ENCODE data around the gene LBX2.

LBX2 gene, protein sequence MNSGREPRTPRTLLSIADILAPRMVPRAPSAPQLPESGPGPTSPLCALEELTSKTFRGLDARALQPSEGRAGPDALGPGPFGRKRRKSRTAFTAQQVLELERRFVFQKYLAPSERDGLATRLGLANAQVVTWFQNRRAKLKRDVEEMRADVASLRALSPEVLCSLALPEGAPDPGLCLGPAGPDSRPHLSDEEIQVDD

DNA sequence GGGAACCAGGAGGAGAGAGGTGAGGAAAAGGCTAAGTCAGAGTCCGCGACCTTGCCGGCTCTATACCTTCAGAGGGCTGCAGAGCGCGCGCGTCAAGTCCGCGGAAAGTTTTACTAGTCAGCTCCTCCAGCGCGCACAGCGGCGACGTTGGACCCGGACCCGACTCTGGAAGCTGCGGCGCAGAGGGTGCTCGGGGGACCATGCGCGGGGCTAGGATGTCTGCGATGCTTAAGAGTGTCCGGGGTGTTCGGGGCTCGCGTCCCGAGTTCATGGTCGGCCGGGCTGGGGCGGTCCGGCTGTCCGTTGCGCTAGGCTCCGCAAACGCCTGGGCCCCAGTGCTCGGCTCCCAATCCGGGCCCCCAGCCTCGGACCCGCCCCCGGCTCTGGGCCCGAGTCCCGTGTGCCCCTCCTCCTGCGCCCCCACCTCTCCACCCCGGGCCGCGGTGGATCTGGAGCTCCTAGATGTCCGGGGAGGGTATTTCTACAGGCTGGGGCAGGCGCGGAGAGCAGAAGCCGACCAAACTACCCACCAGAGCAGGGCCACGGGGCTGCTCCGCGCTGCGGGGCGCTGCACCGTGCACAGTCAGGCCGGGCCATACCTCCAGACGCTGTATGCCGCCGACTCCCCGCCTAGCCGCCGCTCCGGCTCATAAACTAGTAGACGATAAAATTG is at the start of gene LBX2:
TSS of gene LBX2 (minus strand) at position 337 of the 673 bp plus-strand sequence. CDS start at position 271, 66 bp downstream.
- in situ Hi-C loops (cut with MboI; ENCODE audit: low sequenced_read_pairs) = no loop called here

DNA sequence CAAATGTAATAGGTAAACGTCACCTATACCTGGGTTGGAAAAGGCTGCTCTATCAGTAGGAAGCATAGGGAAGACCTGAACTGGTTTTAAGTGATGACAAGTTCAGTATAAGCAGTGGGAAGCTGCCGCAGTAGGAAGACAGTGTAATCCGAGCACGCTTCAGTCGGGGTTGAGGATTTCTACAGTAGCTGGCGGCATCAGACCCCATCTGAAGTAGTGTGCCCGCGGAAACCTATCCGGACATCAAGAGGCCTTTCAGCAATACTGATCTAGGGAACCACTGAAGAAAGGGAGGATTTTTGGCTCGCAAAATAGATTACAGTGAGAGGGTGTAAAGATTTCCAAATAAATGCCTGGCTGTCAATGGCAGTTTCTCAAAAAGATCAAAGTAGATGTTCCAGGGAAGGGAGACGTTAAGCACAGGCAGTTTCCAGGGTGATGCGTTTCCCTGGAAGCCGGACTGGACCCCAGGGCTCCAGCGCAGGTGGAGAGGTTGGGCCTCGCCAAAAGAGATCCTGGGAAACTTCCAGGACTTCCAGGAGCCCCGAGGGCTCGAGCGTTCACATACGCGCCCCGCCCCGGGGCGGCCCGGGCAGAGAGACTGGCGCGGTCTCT is 49.0 kb upstream of the LBX2 start:
- in situ Hi-C loops (cut with MboI; ENCODE audit: low sequenced_read_pairs) = no loop called here

DNA sequence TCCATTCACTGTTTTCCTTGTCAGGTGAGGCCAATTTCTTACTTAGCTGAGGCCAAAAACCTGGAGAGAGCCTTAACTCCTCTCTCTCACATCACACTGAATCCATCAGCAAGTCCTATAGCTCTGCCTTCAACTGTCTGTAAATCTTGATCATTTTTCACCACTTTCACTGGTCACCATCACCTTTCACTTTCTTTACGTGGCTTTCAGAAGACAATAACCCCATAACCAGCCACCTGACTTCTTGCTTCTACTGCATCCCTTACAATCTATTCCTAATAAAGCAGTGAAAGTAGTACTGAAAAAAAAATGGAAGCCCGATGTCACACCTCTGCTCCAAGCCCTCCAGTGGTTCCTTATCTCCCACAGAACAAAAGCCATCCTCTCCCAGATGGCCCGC is 46.6 kb upstream of the LBX2 start:
- in situ Hi-C loops (cut with MboI; ENCODE audit: low sequenced_read_pairs) = no loop called here

DNA sequence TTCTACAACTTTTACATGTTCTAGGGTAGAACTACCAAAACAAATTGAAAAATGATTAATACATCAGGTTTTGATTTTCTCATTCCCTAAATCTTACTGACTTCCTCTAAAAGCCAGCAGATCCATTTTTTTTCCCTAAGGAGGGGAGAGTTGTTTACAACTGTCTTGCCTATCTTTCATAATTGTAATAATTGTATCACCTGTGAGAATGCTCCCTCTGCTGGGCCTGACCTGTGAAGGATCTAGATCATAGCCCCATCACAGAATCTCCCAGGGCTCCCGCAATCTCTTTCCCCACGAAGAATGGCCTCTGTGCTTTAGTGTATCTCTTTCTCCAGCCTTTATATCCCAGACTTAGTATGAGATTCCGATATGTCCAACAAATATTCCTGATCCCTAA is 45.2 kb upstream of the LBX2 start:
- in situ Hi-C loops (cut with MboI; ENCODE audit: low sequenced_read_pairs) = no loop called here

DNA sequence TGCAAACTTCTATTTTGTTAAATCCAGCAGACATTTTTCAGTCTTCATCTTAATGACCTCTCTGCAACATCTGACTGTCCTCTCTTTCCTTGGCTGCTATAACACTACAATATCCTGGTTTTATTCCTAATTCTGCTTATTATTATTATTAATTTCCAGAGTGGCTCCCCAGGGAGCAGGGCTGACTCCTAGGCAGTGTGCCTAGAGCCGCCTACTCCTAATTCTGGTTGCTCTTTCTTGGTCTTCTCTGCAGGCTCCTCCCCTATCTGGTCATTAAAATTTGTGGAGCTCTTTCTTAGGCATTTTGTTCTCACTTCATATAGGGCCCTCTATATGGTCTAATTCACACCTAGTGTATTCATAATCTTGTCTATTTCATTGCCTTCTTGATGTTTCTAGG is 43.6 kb upstream of the LBX2 start:
- in situ Hi-C loops (cut with MboI; ENCODE audit: low sequenced_read_pairs) = no loop called here

DNA sequence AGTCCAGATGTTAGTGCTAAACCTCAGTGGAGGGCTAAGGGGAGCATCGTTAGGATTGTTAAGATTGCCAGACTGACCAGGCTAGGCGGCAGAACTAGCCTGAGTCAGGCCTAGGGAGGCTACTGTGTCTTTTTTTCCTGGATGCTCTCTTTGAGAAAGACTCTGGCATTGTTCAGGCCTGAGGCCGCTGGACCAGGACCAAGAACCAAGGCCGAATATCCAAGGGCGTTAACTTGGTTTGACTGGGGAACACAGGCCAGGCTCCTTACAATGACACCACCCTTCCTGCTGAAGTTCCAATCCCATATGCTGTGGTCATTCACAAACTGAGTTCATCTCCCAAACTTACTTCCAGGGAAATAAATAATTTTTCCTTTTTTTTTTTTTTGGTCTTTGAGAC is 40.9 kb upstream of the LBX2 start:
- in situ Hi-C loops (cut with MboI; ENCODE audit: low sequenced_read_pairs) = no loop called here

DNA sequence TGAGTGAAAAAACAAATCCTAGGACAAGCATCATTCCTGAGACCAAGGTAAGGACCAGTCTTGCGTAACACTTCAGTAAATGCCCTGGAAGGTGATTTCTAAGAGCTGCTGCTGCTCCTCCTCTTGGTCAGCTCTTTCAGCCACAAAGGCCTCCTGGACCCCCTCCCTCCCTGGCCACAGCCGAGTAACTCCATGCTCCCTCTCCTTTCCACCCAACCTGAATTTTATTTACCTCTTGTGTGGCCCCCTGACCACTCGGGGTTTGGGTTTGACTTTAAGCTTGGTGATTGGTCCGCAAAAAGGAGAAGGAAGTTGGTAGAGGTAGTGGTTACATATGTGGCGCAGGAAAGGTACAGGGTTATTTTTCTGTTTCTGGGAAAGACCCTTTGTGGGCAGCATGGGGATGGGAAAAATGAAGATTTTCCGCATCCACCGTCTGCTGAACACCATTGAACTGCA is 39.5 kb upstream of the LBX2 start:
- in situ Hi-C loops (cut with MboI; ENCODE audit: low sequenced_read_pairs) = no loop called here

DNA sequence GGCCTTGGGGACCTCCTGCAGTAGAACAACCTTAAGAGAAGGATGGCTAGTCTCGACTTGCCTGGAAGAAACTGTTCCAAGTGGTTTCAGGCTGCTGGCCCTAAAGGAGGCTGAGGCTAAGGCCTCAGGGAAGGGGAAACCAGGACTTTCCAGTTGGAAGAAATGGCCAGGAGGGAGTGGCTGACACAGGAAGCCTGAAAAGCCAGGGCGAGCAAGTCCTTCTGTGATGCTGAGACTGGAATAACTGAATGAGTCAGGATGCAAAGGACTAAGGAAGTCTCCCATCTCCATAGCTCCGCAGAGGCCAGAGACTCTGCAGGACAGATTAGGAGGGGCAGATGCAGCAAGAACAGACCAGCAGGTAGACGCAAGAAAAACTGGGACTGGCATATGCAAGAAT is 37.7 kb upstream of the LBX2 start:
- in situ Hi-C loops (cut with MboI; ENCODE audit: low sequenced_read_pairs) = no loop called here

DNA sequence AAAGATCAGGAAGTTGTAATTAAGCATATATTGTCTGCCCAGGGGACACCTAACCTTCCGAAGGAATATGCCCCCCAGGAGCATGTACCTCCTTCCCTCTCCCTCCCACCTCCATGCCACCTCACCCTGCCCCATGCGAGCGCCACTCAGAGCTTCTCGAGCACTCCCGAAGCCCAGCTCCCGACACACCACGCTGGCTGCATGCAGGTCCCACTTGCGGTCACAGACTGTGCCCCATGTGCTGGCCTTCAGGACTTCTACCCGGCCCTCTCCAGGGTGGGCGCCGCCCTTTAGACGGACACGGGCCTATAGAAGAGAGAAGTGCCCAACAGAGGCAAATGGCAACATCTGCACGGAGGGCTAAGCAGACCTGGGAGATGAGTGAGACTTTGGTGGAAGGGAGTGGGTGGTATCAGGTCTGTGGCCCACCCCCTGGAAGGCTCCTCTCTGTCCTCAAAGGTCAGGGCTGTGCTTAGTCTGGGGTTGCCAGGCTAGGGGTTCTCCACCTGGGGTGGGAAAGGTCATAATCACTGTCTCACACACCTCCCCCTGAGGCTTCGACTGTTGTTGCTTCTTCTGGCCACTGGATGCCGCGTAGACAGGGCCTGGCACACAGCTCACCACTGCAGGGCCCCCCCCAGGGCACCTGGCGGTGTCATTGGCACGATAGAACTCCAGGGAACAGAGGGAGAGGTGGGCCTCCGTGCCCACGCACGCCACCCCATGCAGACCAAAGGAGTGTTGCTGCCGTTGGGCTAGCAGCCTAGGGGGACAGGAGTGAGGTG is 37.0 kb upstream of the LBX2 start:
- in situ Hi-C loops (cut with MboI; ENCODE audit: low sequenced_read_pairs) = no loop called here

DNA sequence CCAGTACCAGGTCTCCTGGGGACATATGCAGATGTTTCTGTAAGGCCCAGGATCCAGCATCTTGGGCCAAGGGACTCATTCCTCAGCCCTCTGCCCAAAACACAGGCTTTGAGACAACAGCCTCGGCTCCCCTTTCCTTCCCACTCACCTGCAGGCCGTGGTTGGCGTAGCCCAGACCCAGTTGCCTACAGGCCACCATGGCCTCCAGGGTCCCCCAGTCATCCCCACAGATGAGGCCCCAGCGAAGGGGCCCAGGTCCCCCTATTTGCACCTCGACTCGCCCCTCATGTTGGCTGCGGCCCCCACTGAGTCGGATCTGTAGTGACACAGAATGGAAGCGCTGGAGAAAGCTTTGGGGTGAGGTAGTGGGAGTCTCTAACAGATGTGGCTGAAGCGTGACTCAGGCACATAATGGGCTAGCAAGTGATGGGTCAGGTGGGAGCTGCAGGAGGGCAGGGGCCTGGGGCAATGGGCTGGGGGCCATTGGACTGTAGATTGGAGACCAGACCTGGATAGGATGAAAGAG is 36.1 kb upstream of the LBX2 start:
- in situ Hi-C loops (cut with MboI; ENCODE audit: low sequenced_read_pairs) = no loop called here

DNA sequence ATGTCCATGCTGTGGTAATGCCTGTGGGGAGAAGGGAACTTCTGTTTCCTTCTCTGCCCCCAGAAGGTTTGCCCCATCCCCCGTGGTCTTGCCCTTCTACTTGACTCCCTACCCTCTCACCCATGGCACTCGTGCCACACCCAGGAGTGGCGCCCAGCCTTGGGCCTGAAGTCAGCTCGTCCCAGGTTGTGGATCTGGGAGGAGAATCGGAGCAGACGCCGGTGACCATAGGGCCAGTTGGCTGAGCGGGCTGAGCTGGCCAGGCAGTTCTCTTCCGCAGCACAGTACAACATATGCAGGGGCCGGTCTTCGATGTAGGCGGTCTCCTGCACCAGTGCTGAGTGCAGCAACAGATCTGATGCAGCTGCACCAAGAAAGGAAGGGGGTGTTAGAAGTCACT is 35.0 kb upstream of the LBX2 start:
- in situ Hi-C loops (cut with MboI; ENCODE audit: low sequenced_read_pairs) = no loop called here

DNA sequence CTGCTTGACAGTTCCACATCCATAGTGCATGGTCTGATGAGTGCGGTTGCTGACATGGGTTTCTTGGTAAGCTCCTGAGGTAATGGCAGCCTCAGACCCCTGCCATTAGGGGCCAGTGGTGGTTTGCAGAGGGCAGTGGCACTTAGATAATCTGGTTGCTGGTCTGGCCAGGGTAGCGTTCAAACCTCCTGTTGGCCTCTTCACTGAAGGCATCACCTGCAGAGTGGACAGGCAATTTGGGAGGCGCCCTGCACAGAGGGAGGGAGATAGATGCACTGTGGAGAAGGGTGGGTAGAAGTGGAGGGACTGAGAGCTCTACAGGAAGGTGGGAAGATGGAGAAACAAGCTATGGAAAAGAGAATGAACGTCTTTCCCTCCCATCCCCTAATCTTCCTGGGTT is 34.1 kb upstream of the LBX2 start:
- in situ Hi-C loops (cut with MboI; ENCODE audit: low sequenced_read_pairs) = no loop called here

DNA sequence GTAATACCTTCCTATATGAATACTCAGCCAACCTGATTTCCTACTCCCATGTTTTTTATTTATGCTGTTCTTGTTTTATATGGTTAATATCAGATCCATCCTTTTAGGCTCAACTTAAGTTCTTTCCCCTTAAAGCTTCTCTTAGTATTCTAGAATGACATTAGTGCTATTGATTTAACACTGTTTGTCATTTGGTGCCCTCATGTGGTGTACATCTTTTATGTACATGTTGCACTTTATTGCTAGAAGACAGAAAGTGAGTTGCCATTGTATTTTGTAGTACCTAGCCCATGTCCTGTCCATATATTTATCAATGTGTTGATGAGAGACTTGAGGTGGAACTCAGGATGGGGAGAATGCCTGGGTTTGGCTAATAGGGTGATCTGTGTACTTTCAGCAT is 32.8 kb upstream of the LBX2 start:
- in situ Hi-C loops (cut with MboI; ENCODE audit: low sequenced_read_pairs) = no loop called here

DNA sequence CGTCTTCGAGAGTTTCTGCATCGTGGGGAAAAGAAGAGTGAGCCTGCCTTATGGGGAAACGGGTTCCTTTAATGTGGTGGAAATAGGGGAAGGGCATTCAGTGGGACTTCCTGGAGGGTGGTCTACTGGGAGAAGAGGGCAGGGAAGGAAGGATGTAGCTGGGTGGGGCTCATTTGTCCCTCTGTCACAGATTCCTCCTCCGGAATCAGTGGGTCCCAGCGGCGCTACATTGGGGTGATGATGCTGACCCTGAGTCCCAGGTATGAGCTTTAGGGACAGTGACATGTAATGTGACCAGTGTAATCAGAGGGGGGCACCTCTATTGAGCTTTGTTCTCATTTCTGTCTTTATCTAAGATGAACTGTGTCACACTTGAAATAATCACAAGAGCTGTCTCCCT is 32.3 kb upstream of the LBX2 start:
- in situ Hi-C loops (cut with MboI; ENCODE audit: low sequenced_read_pairs) = no loop called here

DNA sequence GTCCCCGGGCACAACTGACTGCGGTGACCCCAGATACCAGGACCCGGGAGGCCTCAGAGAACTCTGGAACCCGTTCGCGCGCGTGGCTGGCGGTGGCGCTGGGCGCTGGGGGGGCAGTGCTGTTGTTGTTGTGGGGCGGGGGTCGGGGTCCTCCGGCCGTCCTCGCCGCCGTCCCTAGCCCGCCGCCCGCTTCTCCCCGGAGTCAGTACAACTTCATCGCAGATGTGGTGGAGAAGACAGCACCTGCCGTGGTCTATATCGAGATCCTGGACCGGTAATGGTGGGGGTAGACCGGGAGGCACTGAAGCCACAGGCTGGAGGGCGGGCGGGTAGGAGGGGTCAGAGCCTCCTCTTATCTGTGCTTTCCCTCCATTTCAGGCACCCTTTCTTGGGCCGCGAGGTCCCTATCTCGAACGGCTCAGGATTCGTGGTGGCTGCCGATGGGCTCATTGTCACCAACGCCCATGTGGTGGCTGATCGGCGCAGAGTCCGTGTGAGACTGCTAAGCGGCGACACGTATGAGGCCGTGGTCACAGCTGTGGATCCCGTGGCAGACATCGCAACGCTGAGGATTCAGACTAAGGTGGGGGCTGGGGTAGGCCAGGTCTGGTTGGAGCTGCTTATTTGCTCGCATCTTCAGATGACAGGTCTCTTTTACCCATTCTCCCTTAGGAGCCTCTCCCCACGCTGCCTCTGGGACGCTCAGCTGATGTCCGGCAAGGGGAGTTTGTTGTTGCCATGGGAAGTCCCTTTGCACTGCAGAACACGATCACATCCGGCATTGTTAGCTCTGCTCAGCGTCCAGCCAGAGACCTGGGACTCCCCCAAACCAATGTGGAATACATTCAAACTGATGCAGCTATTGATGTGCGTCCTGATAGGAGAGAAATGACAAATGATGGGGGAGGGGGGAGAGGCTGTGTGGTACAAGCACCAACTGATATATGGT is 31.1 kb upstream of the LBX2 start:
- in situ Hi-C loops (cut with MboI; ENCODE audit: low sequenced_read_pairs) = no loop called here

DNA sequence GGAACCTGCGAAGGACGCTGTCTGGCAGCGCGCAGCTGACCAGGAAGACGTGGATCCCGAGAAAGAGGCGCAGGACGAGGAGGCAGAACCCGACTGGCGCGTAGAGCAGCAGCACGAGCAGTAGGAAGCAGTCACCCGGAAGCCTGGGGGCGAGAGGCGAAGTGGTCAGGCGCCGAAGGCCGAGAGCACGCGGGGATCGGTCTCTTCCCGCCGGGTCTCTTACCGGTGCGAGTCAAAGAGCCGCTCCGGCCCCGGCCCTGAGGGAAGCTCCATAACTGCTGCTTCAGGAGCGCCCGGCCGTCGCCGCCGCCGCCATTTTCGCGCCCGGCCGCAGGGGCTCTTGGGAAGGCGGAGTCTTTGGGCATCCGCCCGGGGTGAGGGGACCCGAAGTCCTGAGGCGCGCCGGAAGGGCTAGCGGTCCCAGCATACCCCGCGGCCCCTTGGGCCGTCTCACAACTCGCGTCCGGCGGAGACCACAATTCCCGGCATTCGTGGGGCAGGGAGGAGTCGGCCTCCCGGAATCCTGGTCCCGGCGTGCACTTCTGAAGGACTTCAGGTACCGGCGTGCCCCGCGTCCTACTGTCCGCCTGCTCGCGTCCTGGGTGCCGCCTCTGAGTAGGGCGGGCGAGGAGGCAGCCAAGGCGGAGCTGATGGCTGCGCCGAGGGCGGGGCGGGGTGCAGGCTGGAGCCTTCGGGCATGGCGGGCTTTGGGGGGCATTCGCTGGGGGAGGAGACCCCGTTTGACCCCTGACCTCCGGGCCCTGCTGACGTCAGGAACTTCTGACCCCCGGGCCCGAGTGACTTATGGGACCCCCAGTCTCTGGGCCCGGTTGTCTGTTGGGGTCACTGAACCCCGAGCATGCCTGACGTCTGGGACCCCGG is 30.2 kb upstream of the LBX2 start, which contains the start of the genes AUP1 and HTRA2:
TSS of gene AUP1 (minus strand) at position 350 of the 882 bp plus-strand sequence. CDS start at position 273, 77 bp downstream.
TSS of gene HTRA2 (plus strand) at position 577 of the 882 bp plus-strand sequence. CDS start at position 651, 74 bp downstream.
- in situ Hi-C loops (cut with MboI; ENCODE audit: low sequenced_read_pairs) = no loop called here

DNA sequence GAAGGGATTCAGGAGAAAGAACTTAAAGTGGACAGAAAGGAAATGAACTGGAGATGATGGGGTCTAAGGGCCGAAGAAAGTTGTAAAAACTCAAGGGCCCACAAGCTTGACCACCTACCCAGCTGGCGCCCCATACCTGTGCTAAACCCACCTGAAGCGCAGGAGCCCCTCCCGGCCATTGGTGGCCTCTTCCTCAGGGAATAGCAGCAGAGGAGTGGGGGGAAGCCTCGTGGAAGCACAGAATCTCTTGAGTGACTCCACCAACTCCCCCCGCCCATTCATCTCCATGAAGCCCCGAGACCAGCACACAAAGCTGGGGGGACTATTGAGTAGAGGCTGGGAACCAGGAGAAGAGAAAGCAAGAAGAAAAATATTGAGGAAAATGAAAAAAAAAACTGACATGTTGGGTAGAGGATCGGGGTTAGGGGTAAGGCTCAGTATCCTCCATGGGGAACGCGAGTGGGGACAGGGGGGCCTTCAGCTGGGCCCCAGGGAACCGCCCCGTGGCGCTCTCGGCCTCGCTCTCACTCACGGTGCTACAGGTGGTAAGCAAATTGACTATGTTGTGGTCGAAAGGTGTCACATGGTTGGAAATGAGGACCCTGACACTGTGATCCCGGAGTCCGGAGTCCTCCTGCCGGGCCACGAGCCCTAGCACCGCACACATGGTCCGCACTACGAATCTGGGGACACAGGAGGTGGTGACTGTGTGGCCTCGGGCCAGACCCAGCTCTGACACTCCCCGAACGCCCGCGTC is 29.4 kb upstream of the LBX2 start:
- in situ Hi-C loops (cut with MboI; ENCODE audit: low sequenced_read_pairs) = no loop called here

DNA sequence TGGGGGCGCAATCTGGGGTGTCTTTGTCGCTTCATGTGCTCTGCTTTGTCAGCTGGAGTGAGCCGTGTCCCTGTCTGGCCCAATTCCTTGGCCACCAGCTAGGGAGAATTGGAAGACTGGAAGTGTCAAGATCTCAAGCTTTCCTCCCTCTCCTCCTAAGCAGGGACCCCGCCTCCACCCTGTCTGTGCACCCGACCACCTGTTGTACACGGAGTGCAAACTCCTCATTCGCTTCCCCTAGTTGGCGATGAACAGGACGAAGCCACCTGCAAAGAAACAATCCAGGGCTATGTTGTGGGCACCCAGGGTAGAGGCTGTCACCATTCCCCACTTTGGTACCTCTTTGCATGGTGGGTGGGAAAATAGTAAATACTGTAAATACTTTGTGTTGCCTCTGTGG is 28.3 kb upstream of the LBX2 start:
- in situ Hi-C loops (cut with MboI; ENCODE audit: low sequenced_read_pairs) = no loop called here
